Tibial nerve (tissue), 4 donors: ENCODE data around the gene SUPT3H.
"Not testable (repeated sequence)": the region's sequence is repeated elsewhere in the genome, so short reads cannot be mapped to it uniquely, and the experiment has no call there.

ENCODE experiments used
- EP300 ChIP-seq, 2 donors: sonication (generic); formaldehyde crosslinking; IDR thresholded peaks; one replicate each; pipeline ENCODE4 v1.6.1; 2017; ENCODE audit warnings: antibody characterized with exemption in 2 of 2, mild to moderate bottlenecking in 1 of 2
- POLR2A ChIP-seq, 2 donors: fragments of 450-650 bp; IDR thresholded peaks; one replicate each; pipeline ENCODE4 v1.6.1; 2017; ENCODE audit warnings: antibody characterized with exemption in 2 of 2, mild to moderate bottlenecking in 2 of 2, moderate library complexity in 2 of 2
- TF ChIP-seq, protein P1 (sequence below), 5 experiments: fragments of 200-600 bp in 3 of 5; fragments of 450-650 bp in 2 of 5; sonication (generic) in 3 of 5; IDR thresholded peaks; one replicate each; pipeline ENCODE4 v1.5.1; 2016 to 2019; ENCODE audit warnings: antibody characterized with exemption in 5 of 5, mild to moderate bottlenecking in 3 of 5, moderate library complexity in 2 of 5

DNA sequence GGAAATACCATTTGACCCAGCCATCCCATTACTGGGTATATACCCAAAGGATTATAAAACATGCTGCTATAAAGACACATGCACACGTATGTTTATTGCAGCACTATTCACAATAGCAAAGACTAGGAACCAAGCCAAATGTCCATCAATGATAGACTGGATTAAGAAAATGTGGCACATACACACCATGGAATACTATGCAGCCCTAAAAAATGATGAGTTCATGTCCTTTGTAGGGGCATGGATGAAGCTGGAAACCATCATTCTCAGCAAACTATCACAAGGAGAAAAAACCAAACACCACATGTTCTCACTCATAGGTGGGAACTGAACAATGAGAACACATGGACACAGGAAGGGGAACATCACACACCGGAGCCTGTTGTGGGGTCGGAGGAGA is 91.0 kb downstream of the SUPT3H start:
- TF ChIP-seq, protein P1, sequence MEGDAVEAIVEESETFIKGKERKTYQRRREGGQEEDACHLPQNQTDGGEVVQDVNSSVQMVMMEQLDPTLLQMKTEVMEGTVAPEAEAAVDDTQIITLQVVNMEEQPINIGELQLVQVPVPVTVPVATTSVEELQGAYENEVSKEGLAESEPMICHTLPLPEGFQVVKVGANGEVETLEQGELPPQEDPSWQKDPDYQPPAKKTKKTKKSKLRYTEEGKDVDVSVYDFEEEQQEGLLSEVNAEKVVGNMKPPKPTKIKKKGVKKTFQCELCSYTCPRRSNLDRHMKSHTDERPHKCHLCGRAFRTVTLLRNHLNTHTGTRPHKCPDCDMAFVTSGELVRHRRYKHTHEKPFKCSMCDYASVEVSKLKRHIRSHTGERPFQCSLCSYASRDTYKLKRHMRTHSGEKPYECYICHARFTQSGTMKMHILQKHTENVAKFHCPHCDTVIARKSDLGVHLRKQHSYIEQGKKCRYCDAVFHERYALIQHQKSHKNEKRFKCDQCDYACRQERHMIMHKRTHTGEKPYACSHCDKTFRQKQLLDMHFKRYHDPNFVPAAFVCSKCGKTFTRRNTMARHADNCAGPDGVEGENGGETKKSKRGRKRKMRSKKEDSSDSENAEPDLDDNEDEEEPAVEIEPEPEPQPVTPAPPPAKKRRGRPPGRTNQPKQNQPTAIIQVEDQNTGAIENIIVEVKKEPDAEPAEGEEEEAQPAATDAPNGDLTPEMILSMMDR (IDR thresholded peaks at IDR 0.05): not testable (repeated sequence)
- TF ChIP-seq POLR2A, EP300 (IDR thresholded peaks at IDR 0.05): not testable (repeated sequence)
